Breast epithelium (tissue), 3 donors: ENCODE measurements around the gene TCEAL7.
"Not testable (repeated sequence)": the region's sequence is repeated elsewhere in the genome, so short reads cannot be mapped to it uniquely, and the experiment has no call there.

Experiments
- POLR2A ChIP-seq: fragments of 450-650 bp; IDR thresholded peaks from one replicate; pipeline ENCODE4 v1.6.1; 2016; ENCODE audit warnings: antibody characterized with exemption, mild to moderate bottlenecking, moderate library complexity
- TF ChIP-seq, protein P1 (sequence below), 3 donors: fragments of 450-650 bp; IDR thresholded peaks; one replicate each; pipeline ENCODE4 v1.5.1; 2016 to 2017; ENCODE audit warnings: antibody characterized with exemption in 3 of 3, mild to moderate bottlenecking in 3 of 3, moderate library complexity in 3 of 3

- TF ChIP-seq, protein P1, sequence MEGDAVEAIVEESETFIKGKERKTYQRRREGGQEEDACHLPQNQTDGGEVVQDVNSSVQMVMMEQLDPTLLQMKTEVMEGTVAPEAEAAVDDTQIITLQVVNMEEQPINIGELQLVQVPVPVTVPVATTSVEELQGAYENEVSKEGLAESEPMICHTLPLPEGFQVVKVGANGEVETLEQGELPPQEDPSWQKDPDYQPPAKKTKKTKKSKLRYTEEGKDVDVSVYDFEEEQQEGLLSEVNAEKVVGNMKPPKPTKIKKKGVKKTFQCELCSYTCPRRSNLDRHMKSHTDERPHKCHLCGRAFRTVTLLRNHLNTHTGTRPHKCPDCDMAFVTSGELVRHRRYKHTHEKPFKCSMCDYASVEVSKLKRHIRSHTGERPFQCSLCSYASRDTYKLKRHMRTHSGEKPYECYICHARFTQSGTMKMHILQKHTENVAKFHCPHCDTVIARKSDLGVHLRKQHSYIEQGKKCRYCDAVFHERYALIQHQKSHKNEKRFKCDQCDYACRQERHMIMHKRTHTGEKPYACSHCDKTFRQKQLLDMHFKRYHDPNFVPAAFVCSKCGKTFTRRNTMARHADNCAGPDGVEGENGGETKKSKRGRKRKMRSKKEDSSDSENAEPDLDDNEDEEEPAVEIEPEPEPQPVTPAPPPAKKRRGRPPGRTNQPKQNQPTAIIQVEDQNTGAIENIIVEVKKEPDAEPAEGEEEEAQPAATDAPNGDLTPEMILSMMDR (IDR thresholded peaks at IDR 0.05): not testable (repeated sequence)
- not testable (repeated sequence) for TF ChIP-seq POLR2A
These were observed 24.4 kb upstream of the TCEAL7 start for GRCh38 chrX:103305666-103306065.
